HUES64 (cell line): Measurements from ENCODE around the gene SCUBE1.

Experiments used
- H3K27ac ChIP-seq: 2 replicates; pipeline ENCODE4 v1.7.0; 2013; ENCODE audit warnings: low read depth, low read length, inconsistent platforms
- H3K27me3 ChIP-seq: 2 replicates; pipeline ENCODE4 v1.6.1; 2013; ENCODE audit warnings: mild to moderate bottlenecking, low read length; ENCODE audit not compliant: insufficient read depth
- H3K36me3 ChIP-seq: 2 replicates; pipeline ENCODE4 v1.6.1; 2013; ENCODE audit warnings: mild to moderate bottlenecking, low read length; ENCODE audit not compliant: insufficient read depth
- H3K4me1 ChIP-seq: 2 replicates; pipeline ENCODE4 v1.6.1; 2013; ENCODE audit warnings: mild to moderate bottlenecking, low read length, moderate library complexity; ENCODE audit not compliant: insufficient read depth
- H3K4me3 ChIP-seq: 2 replicates; pipeline ENCODE4 v1.5.1; 2013; ENCODE audit warnings: mild to moderate bottlenecking, low read length, moderate library complexity
- H3K9ac ChIP-seq: 2 replicates; pipeline ENCODE4 v1.6.1; 2013; ENCODE audit warnings: mild to moderate bottlenecking, low read depth, low read length
- H3K9me3 ChIP-seq: 2 replicates; pipeline ENCODE4 v1.6.1; 2013; ENCODE audit warnings: low read depth, low read length; ENCODE audit not compliant: insufficient read depth
- WGBS: fragments of 150-250, 120-280 bp; methylation state at CpG from one replicate; pipeline ENCODE4 v1.1.7; 2013; ENCODE audit warnings: missing lambda C conversion rate; 5-methylcytosine and 5-hydroxymethylcytosine counted together

The SCUBE1 gene

GRCh38 chr22:43158778-43159483 is 184.2 kb downstream of the SCUBE1 start:
- Histone ChIP-seq H3K9me3 (no peaks in the 10 kb centered on the region), H3K9ac (no peak overlapping the region), H3K4me3 (no peak overlapping the region), H3K27me3 (no peaks in the 10 kb centered on the region), H3K4me1 (no peaks in the 10 kb centered on the region), H3K27ac (no peak overlapping the region), H3K36me3 (no peaks in the 10 kb centered on the region)
- WGBS = 92% methylated on average over 24 of the region's 24 CpGs

GRCh38 chr22:43157874-43158546 is 185.2 kb downstream of the SCUBE1 start:
- H3K4me1 ChIP-seq = no peaks in the 10 kb centered on the region
- H3K27me3 ChIP-seq = no peaks in the 10 kb centered on the region
- H3K9ac ChIP-seq = no peak overlapping the region
- no peaks in the 10 kb centered on the region for H3K9me3 ChIP-seq
- H3K4me3 ChIP-seq = no peak overlapping the region
- 92% methylated on average over 9 of the region's 9 CpGs for WGBS
- H3K36me3 ChIP-seq = no peaks in the 10 kb centered on the region
- H3K27ac ChIP-seq = no peak overlapping the region

GRCh38 chr22:43156413-43156812 is 186.8 kb downstream of the SCUBE1 start:
- H3K9ac ChIP-seq = no peak overlapping the region
- 90% methylated on average over 12 of the region's 12 CpGs for WGBS
- no peaks in the 10 kb centered on the region for H3K9me3 ChIP-seq
- no peak overlapping the region for H3K4me3 ChIP-seq
- no peaks in the 10 kb centered on the region for H3K36me3 ChIP-seq
- H3K4me1 ChIP-seq = peaks cover 10% of the 10 kb centered on the region; the same call in 1 of the 2 replicates
- H3K27me3 ChIP-seq = peaks cover 13% of the 10 kb centered on the region
- H3K27ac ChIP-seq = no peak overlapping the region

DNA sequence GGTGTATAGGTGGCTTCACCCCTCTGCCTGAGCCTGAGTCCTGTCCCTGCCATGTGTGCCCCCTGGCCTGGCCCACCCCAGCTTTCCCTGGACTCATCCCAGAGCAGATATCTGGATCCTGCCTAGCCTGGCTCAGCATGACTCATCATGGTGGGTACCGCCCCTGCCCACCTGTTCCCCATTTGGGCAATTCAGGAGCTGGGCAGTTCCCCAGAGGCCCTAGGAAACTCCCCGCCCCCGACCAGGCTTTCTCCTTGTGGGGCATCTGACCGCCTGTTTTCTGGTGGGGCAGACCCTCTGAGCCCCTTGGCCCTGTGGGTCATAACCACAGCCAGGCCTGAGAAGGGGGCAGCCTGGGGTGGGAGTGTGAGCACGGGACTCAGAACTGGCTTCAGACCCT is 187.4 kb downstream of the SCUBE1 start:
- Histone ChIP-seq H3K27ac (no peak overlapping the region), H3K4me1 (peaks cover 10% of the 10 kb centered on the region; the same call in 1 of the 2 replicates), H3K4me3 (no peak overlapping the region), H3K36me3 (no peaks in the 10 kb centered on the region), H3K9ac (no peak overlapping the region), H3K27me3 (peaks cover 17% of the 10 kb centered on the region), H3K9me3 (no peaks in the 10 kb centered on the region)
- 88% methylated on average over 5 of the region's 5 CpGs for WGBS

- Histone ChIP-seq H3K9ac (no peak overlapping the region), H3K27ac (no peak overlapping the region), H3K9me3 (no peaks in the 10 kb centered on the region), H3K36me3 (no peaks in the 10 kb centered on the region), H3K4me3 (no peak overlapping the region), H3K27me3 (peaks cover 21% of the 10 kb centered on the region), H3K4me1 (peaks cover 10% of the 10 kb centered on the region; the same call in 1 of the 2 replicates)
- WGBS = 91% methylated on average over 27 of the region's 27 CpGs
Observed at GRCh38 chr22:43154887-43155536, 188.2 kb downstream of the SCUBE1 start.

DNA sequence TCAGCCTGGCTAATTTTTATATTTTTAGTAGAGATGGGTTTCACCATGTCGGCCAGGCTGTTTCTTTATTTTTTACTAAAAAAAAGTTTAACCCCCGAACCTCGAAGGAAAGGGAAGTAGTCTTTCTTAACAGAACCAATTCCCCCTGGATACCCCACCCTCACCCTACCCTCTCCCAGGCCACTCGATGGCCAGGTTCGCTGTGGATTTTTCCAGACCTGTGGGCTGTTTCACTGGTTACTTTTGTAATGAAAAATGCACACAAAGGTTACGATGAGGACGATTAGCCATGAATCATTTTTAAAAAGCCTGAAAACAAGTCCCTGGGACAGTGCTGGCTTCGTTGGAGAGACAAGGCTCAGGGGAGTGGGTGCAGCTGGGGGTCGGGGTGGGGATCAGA is 189.3 kb downstream of the SCUBE1 start:
- Histone ChIP-seq H3K4me1 (peaks cover 10% of the 10 kb centered on the region; the same call in 1 of the 2 replicates), H3K27ac (no peak overlapping the region), H3K27me3 (peaks cover 21% of the 10 kb centered on the region), H3K4me3 (no peak overlapping the region), H3K9ac (no peak overlapping the region), H3K9me3 (no peaks in the 10 kb centered on the region), H3K36me3 (no peaks in the 10 kb centered on the region)
- WGBS = 95% methylated on average over 8 of the region's 9 CpGs

DNA sequence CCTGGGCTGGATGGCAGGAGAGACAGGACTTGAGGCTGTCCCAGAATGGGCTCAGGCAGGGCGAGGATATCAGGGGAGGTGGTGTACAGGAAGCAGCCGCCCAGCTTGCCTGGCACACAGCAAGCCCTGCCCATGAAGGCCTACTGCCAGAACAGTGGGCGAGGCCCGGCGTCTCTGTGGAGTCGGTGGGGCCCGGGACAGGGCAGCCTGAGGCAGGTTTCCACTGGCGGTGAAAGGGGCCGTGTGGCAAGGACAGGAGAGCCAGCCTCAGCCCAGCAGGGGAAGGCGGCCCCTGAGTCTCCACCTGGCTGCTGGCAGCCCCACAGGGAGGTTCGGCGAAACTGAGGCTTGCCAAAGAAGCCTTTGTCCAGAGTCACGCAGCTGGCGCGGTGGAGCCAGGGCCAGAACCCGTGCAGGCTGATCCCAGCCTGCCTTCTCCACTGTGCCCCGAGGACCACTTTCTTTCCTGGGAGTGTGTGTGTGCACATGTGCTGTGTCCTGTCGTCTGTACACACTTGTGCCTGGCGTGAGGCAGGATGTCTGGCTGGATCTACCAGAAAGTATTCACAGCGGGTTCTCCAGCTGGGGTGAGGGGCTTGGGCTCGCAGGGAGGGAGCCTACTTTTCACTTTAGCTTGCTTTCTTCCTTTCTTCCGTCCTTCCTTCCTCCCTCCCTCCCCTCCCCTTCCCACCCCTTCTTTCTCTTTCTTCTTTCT is 190.7 kb downstream of the SCUBE1 start:
- Histone ChIP-seq H3K36me3 (no peaks in the 10 kb centered on the region), H3K9ac (no peak overlapping the region), H3K9me3 (no peaks in the 10 kb centered on the region), H3K4me1 (peaks cover 10% of the 10 kb centered on the region; the same call in 1 of the 2 replicates), H3K4me3 (peak overlapping the region; percentile 44; the same call in 1 of the 2 replicates), H3K27me3 (peaks cover 21% of the 10 kb centered on the region), H3K27ac (no peak overlapping the region)
- 76% methylated on average over 22 of the region's 22 CpGs for WGBS

- Histone ChIP-seq H3K4me3 (peak overlapping the region; percentile 44), H3K9ac (no peak overlapping the region), H3K27ac (no peak overlapping the region)
Observed at GRCh38 chr22:43152003-43152356, 191.2 kb downstream of the SCUBE1 start.

DNA sequence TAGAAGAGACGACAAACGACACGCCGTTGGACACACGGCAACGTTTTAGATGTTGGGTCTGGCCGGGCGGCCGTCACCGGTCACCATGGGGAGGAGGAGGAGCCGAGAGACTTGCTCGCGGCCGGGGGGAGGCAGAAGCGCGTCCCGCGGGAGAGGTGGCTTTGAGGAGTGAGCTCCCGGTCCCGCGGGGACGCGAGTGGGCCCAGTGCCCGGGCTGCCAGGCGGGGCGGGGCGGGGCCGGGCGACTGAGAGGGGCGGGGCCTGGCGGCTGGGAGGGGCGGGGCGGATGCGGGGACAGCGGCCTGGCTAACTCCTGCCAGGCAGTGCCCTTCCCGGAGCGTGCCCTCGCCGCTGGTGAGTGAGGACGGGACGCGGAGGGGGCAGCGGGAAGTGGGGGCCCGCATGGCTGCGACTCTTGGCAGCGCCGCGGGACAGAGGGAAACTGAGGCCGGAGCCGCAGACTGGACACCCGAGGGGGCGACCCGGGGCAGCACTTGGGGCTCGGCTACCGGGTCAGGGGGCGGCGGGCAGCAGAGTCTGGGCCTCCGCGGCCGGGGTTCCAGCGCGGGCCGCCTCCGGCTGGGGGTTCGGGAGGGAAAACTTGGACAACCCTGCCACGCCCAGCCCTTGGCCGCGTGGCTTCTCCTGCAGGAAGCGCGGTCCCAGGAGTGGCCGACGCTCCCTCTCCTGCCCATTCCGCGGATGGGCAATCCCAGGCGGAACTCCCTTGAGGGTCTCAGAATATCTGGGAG is 191.7 kb downstream of the SCUBE1 start, which contains the start of gene TSPO:
Gene TSPO (plus strand): TSS at position 309 of the 752 bp plus-strand sequence. CDS start 7,680 bp downstream, outside the sequence.
- Histone ChIP-seq H3K27me3 (peaks cover 21% of the 10 kb centered on the region), H3K4me1 (peaks cover 10% of the 10 kb centered on the region; the same call in 1 of the 2 replicates), H3K9me3 (no peaks in the 10 kb centered on the region), H3K36me3 (no peaks in the 10 kb centered on the region), H3K27ac (no peak within 1 kb of the TSS), H3K9ac (no peak within 1 kb of the TSS), H3K4me3 (peak within 1 kb of the TSS; percentile 44)
- 12% methylated on average over 75 of the region's 75 CpGs for WGBS

More at GRCh38 chr22:43152003-43152356, 191.2 kb downstream of the SCUBE1 start:
- peaks cover 10% of the 10 kb centered on the region; the same call in 1 of the 2 replicates for H3K4me1 ChIP-seq
- peaks cover 21% of the 10 kb centered on the region for H3K27me3 ChIP-seq
- H3K36me3 ChIP-seq = no peaks in the 10 kb centered on the region
- H3K9me3 ChIP-seq = no peaks in the 10 kb centered on the region
- WGBS = 74% methylated on average over 18 of the region's 18 CpGs

GRCh38 chr22:43150731-43151206 is 192.4 kb downstream of the SCUBE1 start:
- WGBS = 85% methylated on average over 15 of the region's 15 CpGs
- Histone ChIP-seq H3K4me1 (peaks cover 10% of the 10 kb centered on the region; the same call in 1 of the 2 replicates), H3K27ac (no peak overlapping the region), H3K9ac (no peak overlapping the region), H3K36me3 (no peaks in the 10 kb centered on the region), H3K9me3 (no peaks in the 10 kb centered on the region), H3K27me3 (peaks cover 21% of the 10 kb centered on the region), H3K4me3 (peak overlapping the region; percentile 44)
